H1 (cell line): ENCODE data around the gene SKIDA1. TPM values are rescaled to one million over a fixed set of nuclear protein-coding genes. Genes with fewer than 3 reads are reported as not detected.

Experiments
- CTCF ChIA-PET: fragments of 300-600 bp; sonication (Branson Sonifier 250); formaldehyde crosslinking; loops from one replicate; lab custom pipeline; 2021; ENCODE audit not compliant: partially characterized antibody; lab: Charles Lee
- POLR2A ChIA-PET: fragments of 300-600 bp; sonication (Branson Sonifier 250); formaldehyde crosslinking; loops from one replicate; lab custom pipeline; 2021; ENCODE audit warnings: inconsistent platforms; ENCODE audit not compliant: partially characterized antibody; lab: Charles Lee
- DNase-seq, 2 experiments: peaks; one replicate each; pipeline versions ENCODE4 v3.0.0 to v3.0.0-alpha.2; 2010 to 2022; ENCODE audit warnings: low spot score in 2 of 2, low read depth in 1 of 2, mixed read lengths in 1 of 2
- FAIRE-seq: peaks from 2 replicates; lab custom pipeline; 2011; peaks lifted over from hg19 to GRCh38; lab: Jason Lieb, UNC
- H2AFZ ChIP-seq: 2 replicates; pipeline ENCODE4 v1.8.1; 2012; ENCODE audit warnings: low read length, inconsistent platforms
- H2AK5ac ChIP-seq: 2 replicates; pipeline ENCODE4 v1.6.1; 2013; ENCODE audit warnings: low read depth, low read length
- H2BK120ac ChIP-seq: replicated peaks from 2 replicates; pipeline ENCODE3; 2013; ENCODE audit warnings: low read depth, low read length, inconsistent platforms
- H2BK12ac ChIP-seq: 2 replicates; pipeline ENCODE4 v1.6.1; 2013; ENCODE audit warnings: low read depth, low read length
- H2BK15ac ChIP-seq: 2 replicates; pipeline ENCODE4 v1.6.1; 2013; ENCODE audit warnings: low read length
- H2BK20ac ChIP-seq: 2 replicates; pipeline ENCODE4 v1.6.1; 2013; ENCODE audit warnings: low read length
- H2BK5ac ChIP-seq: 2 replicates; pipeline ENCODE4 v1.6.1; 2013; ENCODE audit warnings: low read depth, low read length
- H3K14ac ChIP-seq: 2 replicates; pipeline ENCODE4 v1.6.1; 2013; ENCODE audit warnings: inconsistent platforms; ENCODE audit not compliant: insufficient read length
- H3K18ac ChIP-seq: 2 replicates; pipeline ENCODE4 v1.6.1; 2013; ENCODE audit warnings: low read length; ENCODE audit errors: extremely low read depth
- H3K23ac ChIP-seq: 2 replicates; pipeline ENCODE4 v1.6.1; 2013; ENCODE audit warnings: inconsistent platforms; ENCODE audit not compliant: insufficient read length
- H3K23me2 ChIP-seq: 2 replicates; pipeline ENCODE4 v1.6.1; 2013; ENCODE audit warnings: low read depth, low read length
- H3K27ac ChIP-seq: 2 replicates; pipeline ENCODE4 v1.6.1; 2011; ENCODE audit warnings: low read depth, low read length, inconsistent platforms
- H3K27me3 ChIP-seq, 4 experiments: replicated peaks in 1 of 4; 1 replicate in 1 of 4; 2 replicates in 3 of 4; pipeline versions ENCODE4 v1.6.1 to v1.8.1; 2011 to 2013; ENCODE audit warnings: low read length in 3 of 4, mild to moderate bottlenecking in 3 of 4, inconsistent platforms in 2 of 4, mixed read lengths in 2 of 4, moderate library complexity in 1 of 4; ENCODE audit not compliant: control insufficient read depth in 3 of 4, insufficient read depth in 3 of 4; ENCODE audit errors: extremely low read depth in 1 of 4
- H3K36me3 ChIP-seq, 4 experiments: 2 replicates each; pipeline versions ENCODE4 v1.6.1 to v1.8.1; 2011 to 2013; ENCODE audit warnings: mild to moderate bottlenecking in 4 of 4, low read length in 3 of 4, moderate library complexity in 2 of 4, control low read depth in 1 of 4, inconsistent platforms in 1 of 4; ENCODE audit not compliant: insufficient read depth in 4 of 4, control insufficient read depth in 2 of 4
- H3K4ac ChIP-seq: replicated peaks from 2 replicates; pipeline ENCODE3; 2013; ENCODE audit warnings: low read length, low read depth, mixed read lengths, inconsistent platforms; ENCODE audit not compliant: insufficient read length
- H3K4me1 ChIP-seq, 4 experiments: replicated peaks in 1 of 4; 1 replicate in 1 of 4; 2 replicates in 3 of 4; pipeline versions ENCODE4 v1.6.1 to v1.8.1; 2011 to 2013; ENCODE audit warnings: low read length in 3 of 4, inconsistent platforms in 2 of 4, mixed read lengths in 1 of 4; ENCODE audit not compliant: insufficient read depth in 4 of 4, control insufficient read depth in 3 of 4
- H3K4me2 ChIP-seq, 2 experiments: 2 replicates each; pipeline versions ENCODE4 v1.6.1 to v1.8.1; 2011 to 2013; ENCODE audit warnings: low read depth in 2 of 2, low read length in 2 of 2, control low read depth in 1 of 2, inconsistent platforms in 1 of 2, mild to moderate bottlenecking in 1 of 2; ENCODE audit not compliant: insufficient read depth in 1 of 2
- H3K4me3 ChIP-seq, 4 experiments: fragments of 200-600, 300-600 bp in 1 of 4; sonication (generic), shearing (Covaris generic), sonication (Bioruptor Twin) in 1 of 4; 2 replicates each; pipeline versions ENCODE4 v1.5.1 to v1.8.1; 2011 to 2016; ENCODE audit warnings: low read length in 4 of 4, low read depth in 3 of 4, control low read depth in 2 of 4, inconsistent platforms in 2 of 4, mild to moderate bottlenecking in 2 of 4, mixed read lengths in 1 of 4, moderate library complexity in 1 of 4; ENCODE audit not compliant: insufficient read depth in 2 of 4; ENCODE audit errors: extremely low read depth in 1 of 4
- H3K56ac ChIP-seq: replicated peaks from 2 replicates; pipeline ENCODE3; 2013; ENCODE audit warnings: low read depth, mild to moderate bottlenecking, mixed read lengths, low read length, inconsistent platforms; ENCODE audit not compliant: insufficient read length
- H3K79me1 ChIP-seq: 2 replicates; pipeline ENCODE4 v1.6.1; 2013; ENCODE audit warnings: low read depth, low read length, control low read depth
- H3K79me2 ChIP-seq, 2 experiments: 2 replicates each; pipeline versions ENCODE4 v1.6.1 to v1.8.1; 2012 to 2013; ENCODE audit warnings: low read length in 2 of 2, mild to moderate bottlenecking in 2 of 2, inconsistent platforms in 1 of 2; ENCODE audit not compliant: insufficient read depth in 2 of 2, control insufficient read depth in 1 of 2
- H3K9ac ChIP-seq, 4 experiments: replicated peaks in 1 of 4; 1 replicate in 1 of 4; 2 replicates in 3 of 4; pipeline versions ENCODE4 v1.6.1 to v1.8.1; 2011 to 2013; ENCODE audit warnings: low read depth in 3 of 4, low read length in 3 of 4, control low read depth in 2 of 4, mild to moderate bottlenecking in 2 of 4, moderate library complexity in 2 of 4, inconsistent platforms in 1 of 4; ENCODE audit errors: extremely low read depth in 1 of 4
- H3K9me3 ChIP-seq, 2 experiments: 2 replicates each; pipeline versions ENCODE4 v1.6.1 to v1.8.1; 2012 to 2013; ENCODE audit warnings: mild to moderate bottlenecking in 2 of 2, moderate library complexity in 2 of 2, control low read depth in 1 of 2, inconsistent platforms in 1 of 2, low read depth in 1 of 2, low read length in 1 of 2, mixed read lengths in 1 of 2; ENCODE audit not compliant: insufficient read depth in 2 of 2
- H4K20me1 ChIP-seq, 2 experiments: replicated peaks in 1 of 2; 2 replicates each; pipeline versions ENCODE3 to v1.8.1; 2011 to 2013; ENCODE audit warnings: inconsistent platforms in 2 of 2, low read length in 2 of 2, mild to moderate bottlenecking in 1 of 2; ENCODE audit not compliant: insufficient read depth in 2 of 2, control insufficient read depth in 1 of 2
- H4K5ac ChIP-seq: 2 replicates; pipeline ENCODE4 v1.6.1; 2013; ENCODE audit warnings: low read length, low read depth, mixed read lengths, inconsistent platforms; ENCODE audit not compliant: insufficient read length
- H4K8ac ChIP-seq: 2 replicates; pipeline ENCODE4 v1.8.0; 2013; ENCODE audit warnings: mild to moderate bottlenecking, moderate library complexity, low read length, inconsistent platforms; ENCODE audit not compliant: insufficient read depth; ENCODE audit errors: extremely low read depth
- H4K91ac ChIP-seq: replicated peaks from 2 replicates; pipeline ENCODE3; 2013; ENCODE audit warnings: low read length, mixed read lengths, inconsistent platforms; ENCODE audit not compliant: insufficient read length
- ASH2L ChIP-seq: fragments of 200-600, 300-600 bp; sonication (generic); IDR thresholded peaks from one replicate; pipeline ENCODE4 v1.7.1; 2017; ENCODE audit warnings: low read length
- GABPA ChIP-seq: IDR thresholded peaks from 2 replicates; pipeline ENCODE4 v1.6.1; 2011; ENCODE audit warnings: mild to moderate bottlenecking, low read length, moderate library complexity, borderline replicate concordance; ENCODE audit not compliant: insufficient read depth
- WGBS, 2 experiments: shearing (Covaris generic) in 1 of 2; methylation state at CpG; one replicate each; pipeline versions ENCODE4 v1.1.6 to v1.1.7; 2013 to 2015; ENCODE audit warnings: low lambda C conversion rate in 2 of 2, mixed read lengths in 2 of 2, inconsistent platforms in 1 of 2, low coverage in 1 of 2, missing lambda C conversion rate in 1 of 2; ENCODE audit not compliant: insufficient replicate concordance in 2 of 2, insufficient coverage in 1 of 2, insufficient read length in 1 of 2; ENCODE audit errors: extremely low coverage in 1 of 2, missing lambda C conversion rate in 1 of 2; 5-methylcytosine and 5-hydroxymethylcytosine counted together
- polyA plus RNA-seq, 7 experiments: library from polyadenylated mRNA; depleted of rRNA in 3 of 7; stranded (reverse) in 5 of 7; unstranded in 2 of 7; fragments of >200 nt in 5 of 7; fragments of 200-250 nt in 2 of 7; gene quantifications; 1 replicate in 5 of 7; 2 replicates in 1 of 7; 4 replicates in 1 of 7; pipeline versions ENCODE4 v1.2.1 to v1.2.3, GENCODE V29; 2011 to 2013; ENCODE audit warnings: missing spikeins in 2 of 7, mixed read lengths in 2 of 7
- total RNA-seq: library from RNA; stranded (reverse); fragmentation: NEBNext Ultra II Directional; extraction: Animal tissue kit (Norgen Biotek cat#: 25700); gene quantifications from 2 replicates; pipeline ENCODE4 v1.2.1, GENCODE V29; 2021

SKIDA1 gene
- total and polyA plus RNA-seq, 2 of the 8 experiments (the other 6 are each of a cell fraction or from before 2014, with no cell fraction given), result 1.5 to 8.0 TPM

- Histone ChIP-seq H4K20me1 (no peaks in the 10 kb centered on the region), H3K4ac (no peak overlapping the region), H2BK15ac (no peak overlapping the region), H2AK5ac (no peak overlapping the region), H4K91ac (no peak overlapping the region), H3K4me1 (no peaks in the 10 kb centered on the region; a peak in 1 of 7 replicates), H2BK120ac (no peak overlapping the region), H3K23ac (no peak overlapping the region), H3K79me1 (no peaks in the 10 kb centered on the region), H3K4me2 (no peak overlapping the region), H3K27ac (no peak overlapping the region), H2AFZ (no peak overlapping the region), H4K8ac (no peak overlapping the region), H3K14ac (no peak overlapping the region), H3K56ac (no peak overlapping the region), H2BK12ac (no peak overlapping the region), H3K27me3 (no peaks in the 10 kb centered on the region), H3K9ac (no peak overlapping the region), H4K5ac (no peak overlapping the region), H2BK5ac (no peak overlapping the region; the same call in 1 of the 2 replicates), H3K36me3 (peaks cover 0 to 7% (median 0%) of the 10 kb centered on the region in 4 experiments; a peak in 2 of 8 replicates), H3K4me3 (no peak overlapping the region), H3K79me2 (no peaks in the 10 kb centered on the region), H2BK20ac (no peak overlapping the region), H3K18ac (no peak overlapping the region), H3K9me3 (no peaks in the 10 kb centered on the region), H3K23me2 (no peaks in the 10 kb centered on the region)
- 90% methylated on average over 10 of the region's 10 CpGs; no CpG with 5 or more reads in 1 of the 2 experiments for WGBS, 2 experiments
- TF ChIP-seq ASH2L (no peak), GABPA (no peak)
- FAIRE-seq (no peak), DNase-seq (no peak)
- CTCF ChIA-PET, result interaction anchor here (1.0 to 1.8 kb wide), 4 partner anchors 9 to 209 kb away, joined by 3 to 8 read pairs (median 4); no protein-coding TSS in a partner anchor
- POLR2A ChIA-PET, result interaction anchor here (0.6 to 1.2 kb wide), 3 partner anchors 8 to 210 kb away, joined by 3 to 4 read pairs (median 3); no protein-coding TSS in a partner anchor
Measured at GRCh38 chr10:21487416-21488180, 37.9 kb downstream of the SKIDA1 start.
